ENCODE data around the gene APBA2. TPM values are rescaled to one million over a fixed set of nuclear protein-coding genes. Genes with fewer than 3 reads are reported as not detected.

Gene APBA2
- polyA plus RNA-seq, 4 donors = 0.67 to 3.2 (median 1.8) TPM

DNA sequence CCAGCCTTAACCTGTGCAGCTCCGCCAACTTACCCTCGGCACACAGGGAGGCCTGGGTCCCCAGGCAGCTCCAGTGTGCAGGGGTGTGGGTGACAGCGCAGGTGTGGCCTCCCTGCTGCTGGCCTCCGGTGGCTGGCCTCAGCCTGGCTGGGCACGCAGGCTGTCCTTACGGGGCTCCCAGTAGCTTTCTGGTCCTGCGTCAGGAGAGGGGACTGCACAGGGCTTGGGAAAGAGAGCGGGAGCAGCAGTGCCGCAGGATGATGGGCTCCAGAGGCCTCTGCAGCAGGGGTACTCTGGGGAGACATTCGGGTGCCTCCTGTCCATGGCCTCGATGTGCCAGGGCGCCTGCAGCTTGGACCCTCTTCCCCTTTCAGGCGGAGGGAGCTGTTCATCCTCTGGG, 9.4 kb downstream of the APBA2 start:
- 89 to 94% (median 89%) methylated on average over 13 of the region's 13 CpGs for WGBS, 3 donors

DNA sequence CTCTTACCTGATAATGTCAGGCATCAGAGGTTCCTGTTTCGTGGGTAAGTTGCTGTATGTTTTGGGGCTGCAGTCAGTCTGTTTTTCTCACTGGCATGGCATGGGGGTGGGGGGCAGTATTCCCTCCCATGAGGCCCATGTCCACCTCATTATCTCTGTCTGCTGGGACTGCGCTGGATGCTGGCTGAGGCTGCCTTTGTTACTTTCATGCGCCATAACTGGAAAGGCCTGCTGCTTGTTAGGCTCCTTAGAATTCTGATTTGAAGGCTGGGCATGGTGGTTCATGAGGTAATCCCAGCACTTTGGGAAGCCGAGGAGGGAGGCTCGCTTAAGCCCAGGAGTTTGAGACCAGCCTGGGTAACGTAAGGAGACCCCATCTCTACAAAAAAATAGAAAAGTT, 9.8 kb downstream of the APBA2 start:
- Histone ChIP-seq H3K36me3 (ENCODE audit: control insufficient read depth in 3 of 3, insufficient read depth in 2 of 3, low read depth in 1 of 3, low read length in 3 of 3) (no peaks in the 10 kb centered on the region), H3K27me3 (ENCODE audit: control insufficient read depth in 3 of 3, insufficient read depth in 3 of 3, low read length in 3 of 3) (no peaks in the 10 kb centered on the region), H3K9me3 (ENCODE audit: control insufficient read depth in 2 of 2, insufficient read depth in 1 of 2, low read depth in 1 of 2, low read length in 1 of 2) (no peaks in the 10 kb centered on the region), H3K27ac (ENCODE audit: low read depth in 1 of 3, low read length in 2 of 3) (no peak overlapping the region), H3K4me3 (ENCODE audit: low read depth in 1 of 3, low read length in 3 of 3) (no peak overlapping the region), H3K4me1 (ENCODE audit: control insufficient read depth in 3 of 3, insufficient read depth in 2 of 3, low read depth in 1 of 3, low read length in 2 of 3) (no peaks in the 10 kb centered on the region)
- DNase-seq (no peak), FAIRE-seq (no peak)
- WGBS, 3 donors = 78 to 85% (median 83%) methylated on average over 6 of the region's 6 CpGs

More for the DNA sequence above, 9.4 kb downstream of the APBA2 start:
- Histone ChIP-seq H3K9me3 (ENCODE audit: control insufficient read depth in 2 of 2, insufficient read depth in 1 of 2, low read depth in 1 of 2, low read length in 1 of 2) (no peaks in the 10 kb centered on the region), H3K27ac (ENCODE audit: low read depth in 1 of 3, low read length in 2 of 3) (no peak overlapping the region), H3K36me3 (ENCODE audit: control insufficient read depth in 3 of 3, insufficient read depth in 2 of 3, low read depth in 1 of 3, low read length in 3 of 3) (no peaks in the 10 kb centered on the region), H3K4me3 (ENCODE audit: low read depth in 1 of 3, low read length in 3 of 3) (no peak overlapping the region), H3K27me3 (ENCODE audit: control insufficient read depth in 3 of 3, insufficient read depth in 3 of 3, low read length in 3 of 3) (no peaks in the 10 kb centered on the region), H3K4me1 (ENCODE audit: control insufficient read depth in 3 of 3, insufficient read depth in 2 of 3, low read depth in 1 of 3, low read length in 2 of 3) (no peaks in the 10 kb centered on the region)
- DNase-seq (no peak), FAIRE-seq (no peak)

DNA sequence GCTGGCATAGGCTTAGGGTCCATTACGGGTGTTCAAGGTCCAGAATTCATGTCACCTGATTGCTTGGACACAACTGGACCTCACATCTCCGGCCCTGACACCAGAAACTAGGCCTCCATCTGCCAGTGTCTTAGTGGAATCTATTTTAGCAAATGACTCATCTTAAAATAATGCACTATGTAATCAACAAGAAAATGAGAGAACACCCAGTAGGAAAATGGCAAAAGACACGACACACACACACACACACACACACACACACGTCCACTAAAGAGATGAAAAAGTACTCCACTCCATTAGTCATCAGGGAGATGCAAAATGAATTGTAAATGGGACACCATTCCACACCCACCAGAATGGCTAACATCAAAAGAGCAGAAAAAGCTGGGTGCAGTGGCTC, 11.2 kb downstream of the APBA2 start:
- WGBS, 3 donors = 65 to 73% (median 68%) methylated on average over 4 of the region's 4 CpGs
- DNase-seq (no peak), FAIRE-seq (no peak)
- Histone ChIP-seq H3K27ac (ENCODE audit: low read depth in 1 of 3, low read length in 2 of 3) (no peak overlapping the region), H3K9me3 (ENCODE audit: control insufficient read depth in 2 of 2, insufficient read depth in 1 of 2, low read depth in 1 of 2, low read length in 1 of 2) (no peaks in the 10 kb centered on the region), H3K4me3 (ENCODE audit: low read depth in 1 of 3, low read length in 3 of 3) (no peak overlapping the region), H3K27me3 (ENCODE audit: control insufficient read depth in 3 of 3, insufficient read depth in 3 of 3, low read length in 3 of 3) (no peaks in the 10 kb centered on the region), H3K4me1 (ENCODE audit: control insufficient read depth in 3 of 3, insufficient read depth in 2 of 3, low read depth in 1 of 3, low read length in 2 of 3) (no peaks in the 10 kb centered on the region), H3K36me3 (ENCODE audit: control insufficient read depth in 3 of 3, insufficient read depth in 2 of 3, low read depth in 1 of 3, low read length in 3 of 3) (no peaks in the 10 kb centered on the region)

DNA sequence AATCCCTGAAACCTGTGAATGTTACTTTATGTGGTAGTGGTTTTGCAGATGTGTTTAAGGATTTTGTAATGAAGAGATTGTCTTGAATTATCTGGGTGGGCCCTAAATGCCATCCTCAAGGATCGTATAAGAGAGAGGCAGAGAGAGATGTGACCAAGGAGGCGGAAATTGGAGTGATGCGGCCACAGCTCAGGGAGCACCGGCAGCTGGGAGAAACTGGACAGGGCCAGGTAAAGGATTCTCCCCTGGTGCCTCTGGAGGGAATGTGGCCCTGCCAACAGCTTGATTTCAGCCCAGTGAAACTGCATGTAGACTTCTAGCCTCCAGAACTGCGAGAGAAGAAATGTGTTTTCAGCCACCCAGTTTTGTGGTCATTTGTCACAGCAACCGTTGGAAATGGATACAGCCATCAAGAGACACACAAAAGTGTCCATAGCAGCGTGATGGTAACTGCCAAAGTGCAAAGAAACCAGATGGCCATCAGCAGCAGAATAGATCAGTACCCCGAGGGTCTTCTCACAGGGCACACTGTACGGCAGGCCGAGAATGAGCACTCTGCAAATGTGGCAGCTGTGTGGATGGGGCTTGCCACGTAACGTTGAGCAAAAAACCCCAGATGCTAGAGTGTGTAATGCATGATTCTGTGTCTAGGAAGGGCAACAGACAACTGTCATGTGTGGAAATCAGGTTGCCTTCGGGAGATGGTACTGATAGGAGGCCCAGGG, 12.2 kb downstream of the APBA2 start:
- DNase-seq = no peak
- 79 to 87% (median 84%) methylated on average over 13 of the region's 13 CpGs for WGBS, 3 donors
- H3K9me3 ChIP-seq (ENCODE audit: control insufficient read depth in 2 of 2, insufficient read depth in 1 of 2, low read depth in 1 of 2, low read length in 1 of 2) = no peaks in the 10 kb centered on the region
- H3K27me3 ChIP-seq (ENCODE audit: control insufficient read depth in 3 of 3, insufficient read depth in 3 of 3, low read length in 3 of 3) = no peaks in the 10 kb centered on the region
- H3K4me1 ChIP-seq (ENCODE audit: control insufficient read depth in 3 of 3, insufficient read depth in 2 of 3, low read depth in 1 of 3, low read length in 2 of 3) = no peaks in the 10 kb centered on the region
- no peaks in the 10 kb centered on the region for H3K36me3 ChIP-seq (ENCODE audit: control insufficient read depth in 3 of 3, insufficient read depth in 2 of 3, low read depth in 1 of 3, low read length in 3 of 3)
- H3K27ac ChIP-seq (ENCODE audit: low read depth in 1 of 3, low read length in 2 of 3) = no peak overlapping the region
- no peak overlapping the region for H3K4me3 ChIP-seq (ENCODE audit: low read depth in 1 of 3, low read length in 3 of 3)
- FAIRE-seq = no peak

DNA sequence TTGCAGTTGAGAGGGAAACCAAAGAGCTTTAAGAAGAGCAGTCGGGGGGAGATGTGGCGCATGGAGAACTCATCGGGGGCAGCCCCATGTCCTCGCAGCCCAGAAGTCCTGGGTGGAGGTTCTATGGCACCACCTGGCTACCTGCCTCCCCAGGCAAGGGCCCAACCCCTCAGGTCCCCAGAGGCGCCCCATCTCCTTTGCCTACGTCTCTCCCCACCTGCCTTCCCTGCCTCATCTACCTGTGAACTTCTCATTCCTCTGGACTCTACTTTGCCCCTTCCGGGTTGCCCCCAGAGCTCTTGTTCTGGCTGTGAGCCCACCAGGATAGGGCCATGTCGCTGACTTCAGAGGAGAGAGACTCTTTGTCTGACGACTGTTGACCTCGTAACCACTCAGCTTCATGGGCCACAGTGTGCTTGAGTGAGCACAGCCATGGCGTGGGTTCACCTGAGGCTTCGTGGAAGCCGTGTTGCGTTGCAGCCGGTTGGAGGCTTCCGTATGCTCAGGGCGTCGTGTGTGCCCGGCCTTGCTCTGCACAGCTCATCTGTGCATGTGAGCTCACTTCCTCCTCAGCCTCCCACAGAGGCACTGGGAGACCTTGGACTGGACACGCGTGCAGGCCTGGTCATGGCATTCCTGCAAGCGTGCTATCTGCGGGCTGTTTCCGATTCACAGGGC, 13.4 kb downstream of the APBA2 start:
- Histone ChIP-seq H3K4me3 (ENCODE audit: low read depth in 1 of 3, low read length in 3 of 3) (no peak overlapping the region), H3K9me3 (ENCODE audit: control insufficient read depth in 2 of 2, insufficient read depth in 1 of 2, low read depth in 1 of 2, low read length in 1 of 2) (no peaks in the 10 kb centered on the region), H3K27ac (ENCODE audit: low read depth in 1 of 3, low read length in 2 of 3) (no peak overlapping the region), H3K27me3 (ENCODE audit: control insufficient read depth in 3 of 3, insufficient read depth in 3 of 3, low read length in 3 of 3) (no peaks in the 10 kb centered on the region), H3K4me1 (ENCODE audit: control insufficient read depth in 3 of 3, insufficient read depth in 2 of 3, low read depth in 1 of 3, low read length in 2 of 3) (no peaks in the 10 kb centered on the region), H3K36me3 (ENCODE audit: control insufficient read depth in 3 of 3, insufficient read depth in 2 of 3, low read depth in 1 of 3, low read length in 3 of 3) (no peaks in the 10 kb centered on the region)
- FAIRE-seq (no peak), DNase-seq (no peak)
- 86 to 92% (median 91%) methylated on average over 24 of the region's 24 CpGs for WGBS, 3 donors

DNA sequence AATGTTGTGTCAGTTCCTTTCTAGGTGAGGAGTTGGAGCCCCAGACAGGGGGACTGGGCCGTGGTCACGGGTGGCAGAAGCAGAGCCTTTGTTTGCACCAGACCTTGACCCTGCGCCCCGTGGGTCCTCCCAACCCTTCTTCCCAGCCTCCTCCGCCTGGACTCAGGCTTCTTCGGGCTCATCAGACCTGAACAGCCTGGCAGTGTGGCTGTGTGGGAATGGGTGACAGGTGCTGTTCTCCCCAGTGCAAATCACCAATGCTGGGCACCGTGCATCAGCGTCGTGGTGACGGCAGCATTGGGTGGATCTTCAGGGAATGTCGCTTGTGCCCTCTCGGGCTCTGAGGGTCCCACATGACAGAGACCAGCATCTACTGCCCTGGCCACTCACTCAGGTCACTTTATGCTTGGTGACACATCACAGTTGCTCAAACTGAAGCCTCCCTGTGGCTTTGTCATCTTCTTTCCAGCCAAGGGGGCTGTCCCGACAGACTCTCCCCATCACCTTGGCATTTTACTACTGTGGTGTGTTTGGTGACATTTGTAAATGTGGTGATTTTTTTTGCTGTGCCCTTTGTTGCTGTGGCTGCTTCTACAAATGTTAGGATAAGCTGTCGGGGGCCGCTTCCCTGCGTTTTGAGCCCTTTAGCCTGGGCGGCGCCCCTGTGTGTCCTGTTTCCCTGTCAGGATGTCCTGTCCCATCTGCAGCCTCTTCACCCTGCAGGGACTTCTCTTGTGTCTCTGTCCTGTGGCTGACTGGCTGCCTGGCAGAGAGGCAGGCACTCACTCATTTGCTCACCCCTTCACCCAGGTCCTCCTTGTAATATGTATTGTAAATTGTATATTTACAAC, 14.5 kb downstream of the APBA2 start:
- DNase-seq (no peak), FAIRE-seq (no peak)
- WGBS, 3 donors = 78 to 84% (median 79%) methylated on average over 18 of the region's 18 CpGs

DNA sequence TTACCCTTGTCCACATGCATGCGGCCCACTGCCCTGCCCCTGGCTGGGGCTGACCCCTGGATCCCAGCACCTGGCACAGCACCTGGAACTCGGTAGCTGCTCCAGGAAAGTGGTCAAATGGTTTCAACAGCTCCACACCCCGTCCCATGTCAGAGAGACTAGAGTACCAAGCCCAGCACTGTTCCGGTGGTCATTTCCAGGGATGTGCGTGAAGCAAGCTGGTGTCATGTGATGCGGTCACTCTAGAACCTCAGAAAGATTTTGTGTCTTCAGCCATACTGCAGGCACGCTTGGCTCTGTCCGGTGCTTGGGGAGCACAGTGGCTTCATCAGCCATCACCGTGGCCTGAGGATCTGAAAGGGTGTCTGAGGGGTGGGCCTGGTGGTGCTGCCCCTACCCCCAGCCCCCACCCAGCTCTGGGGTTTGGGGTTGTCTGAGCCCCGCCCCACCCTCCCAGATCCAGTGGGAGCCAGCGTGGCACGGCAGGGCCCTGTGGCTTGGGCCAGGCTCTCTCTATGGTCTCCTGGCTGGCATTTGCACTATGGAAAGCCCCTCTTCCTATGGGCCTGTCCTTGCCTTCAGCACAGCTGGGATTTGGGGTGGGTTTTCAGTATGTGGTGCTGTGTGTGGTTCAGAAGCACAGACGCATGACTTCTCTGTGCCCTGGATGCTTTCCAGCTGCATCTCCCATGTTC, 15.3 kb downstream of the APBA2 start:
- FAIRE-seq (no peak), DNase-seq (no peak)
- Histone ChIP-seq H3K4me1 (ENCODE audit: control insufficient read depth in 3 of 3, insufficient read depth in 2 of 3, low read depth in 1 of 3, low read length in 2 of 3) (no peaks in the 10 kb centered on the region), H3K36me3 (ENCODE audit: control insufficient read depth in 3 of 3, insufficient read depth in 2 of 3, low read depth in 1 of 3, low read length in 3 of 3) (no peaks in the 10 kb centered on the region), H3K27ac (ENCODE audit: low read depth in 1 of 3, low read length in 2 of 3) (no peak overlapping the region), H3K9me3 (ENCODE audit: control insufficient read depth in 2 of 2, insufficient read depth in 1 of 2, low read depth in 1 of 2, low read length in 1 of 2) (no peaks in the 10 kb centered on the region), H3K4me3 (ENCODE audit: low read depth in 1 of 3, low read length in 3 of 3) (no peak overlapping the region), H3K27me3 (ENCODE audit: control insufficient read depth in 3 of 3, insufficient read depth in 3 of 3, low read length in 3 of 3) (no peaks in the 10 kb centered on the region)
- WGBS, 3 donors = 88 to 93% (median 92%) methylated on average over 12 to 13 of the region's 13 CpGs

More for the DNA sequence above, 14.5 kb downstream of the APBA2 start:
- no peak overlapping the region for H3K27ac ChIP-seq (ENCODE audit: low read depth in 1 of 3, low read length in 2 of 3)
- no peaks in the 10 kb centered on the region for H3K9me3 ChIP-seq (ENCODE audit: control insufficient read depth in 2 of 2, insufficient read depth in 1 of 2, low read depth in 1 of 2, low read length in 1 of 2)
- no peaks in the 10 kb centered on the region for H3K36me3 ChIP-seq (ENCODE audit: control insufficient read depth in 3 of 3, insufficient read depth in 2 of 3, low read depth in 1 of 3, low read length in 3 of 3)
- H3K4me1 ChIP-seq (ENCODE audit: control insufficient read depth in 3 of 3, insufficient read depth in 2 of 3, low read depth in 1 of 3, low read length in 2 of 3) = no peaks in the 10 kb centered on the region
- no peak overlapping the region for H3K4me3 ChIP-seq (ENCODE audit: low read depth in 1 of 3, low read length in 3 of 3)
- H3K27me3 ChIP-seq (ENCODE audit: control insufficient read depth in 3 of 3, insufficient read depth in 3 of 3, low read length in 3 of 3) = no peaks in the 10 kb centered on the region

DNA sequence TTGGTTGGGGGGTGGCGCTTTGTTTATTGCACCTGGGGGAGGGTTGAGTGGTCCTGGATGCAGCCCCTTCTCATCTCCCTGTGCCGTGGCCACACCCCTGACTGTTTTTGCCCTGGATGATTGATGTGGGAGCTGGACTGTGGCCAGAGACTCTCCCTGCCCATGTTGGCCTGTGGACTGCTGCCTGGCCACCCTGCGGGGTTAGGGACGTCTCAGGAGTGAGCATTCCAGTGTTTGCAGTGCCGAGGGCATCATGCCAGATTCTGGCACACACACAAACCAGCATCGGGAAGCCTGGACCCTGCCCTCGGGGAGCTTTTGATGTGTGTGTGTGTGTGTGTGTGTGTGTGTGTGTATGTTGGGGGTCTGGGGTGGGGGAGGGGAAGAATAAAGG, 15.8 kb downstream of the APBA2 start:
- no peak for FAIRE-seq
- Histone ChIP-seq H3K36me3 (ENCODE audit: control insufficient read depth in 3 of 3, insufficient read depth in 2 of 3, low read depth in 1 of 3, low read length in 3 of 3) (no peaks in the 10 kb centered on the region), H3K27me3 (ENCODE audit: control insufficient read depth in 3 of 3, insufficient read depth in 3 of 3, low read length in 3 of 3) (no peaks in the 10 kb centered on the region), H3K4me3 (ENCODE audit: low read depth in 1 of 3, low read length in 3 of 3) (no peak overlapping the region), H3K27ac (ENCODE audit: low read depth in 1 of 3, low read length in 2 of 3) (no peak overlapping the region), H3K4me1 (ENCODE audit: control insufficient read depth in 3 of 3, insufficient read depth in 2 of 3, low read depth in 1 of 3, low read length in 2 of 3) (no peaks in the 10 kb centered on the region), H3K9me3 (ENCODE audit: control insufficient read depth in 2 of 2, insufficient read depth in 1 of 2, low read depth in 1 of 2, low read length in 1 of 2) (no peaks in the 10 kb centered on the region)
- WGBS, 3 donors = 43 to 71% (median 47%) methylated on average over 6 to 7 of the region's 7 CpGs
- no peak for DNase-seq

Data from small intestine (tissue), 7 donors.